Measurements from ENCODE around the gene U2AF1L4. TPM values are rescaled to one million over a fixed set of nuclear protein-coding genes. Genes with fewer than 3 reads are reported as not detected.
A peak's percentile ranks its signal among the peaks of the same experiment; 100 is the strongest.

The U2AF1L4 gene
- total RNA-seq, 2 experiments from 2014 or later = 35.0 to 38.1 TPM

GRCh38 chr19:35786299-35787160, 41.3 kb upstream of the U2AF1L4 start:
- H3K4me1 Mint-ChIP-seq = no peaks in the 10 kb centered on the region
- no peaks in the 10 kb centered on the region for H3K9me3 Mint-ChIP-seq
- no peak for DNase-seq
- peaks cover 8% of the 10 kb centered on the region for H3K36me3 Mint-ChIP-seq (ENCODE audit: low read depth)
- H3K27ac Mint-ChIP-seq = no peak overlapping the region
- no peak overlapping the region for H3K4me3 Mint-ChIP-seq
- no peaks in the 10 kb centered on the region for H3K27me3 Mint-ChIP-seq
- ChIA-PET POLR2A (no interaction called here), CTCF (no interaction called here)

GRCh38 chr19:35785339-35785627, 40.1 kb upstream of the U2AF1L4 start:
- ChIA-PET POLR2A (no interaction called here), CTCF (no interaction called here)
- Mint-ChIP-seq H3K4me3 (no peak overlapping the region), H3K36me3 (ENCODE audit: low read depth) (peaks cover 13% of the 10 kb centered on the region), H3K27me3 (no peaks in the 10 kb centered on the region), H3K27ac (no peak overlapping the region), H3K4me1 (no peaks in the 10 kb centered on the region), H3K9me3 (no peaks in the 10 kb centered on the region)
- no peak for DNase-seq

DNA sequence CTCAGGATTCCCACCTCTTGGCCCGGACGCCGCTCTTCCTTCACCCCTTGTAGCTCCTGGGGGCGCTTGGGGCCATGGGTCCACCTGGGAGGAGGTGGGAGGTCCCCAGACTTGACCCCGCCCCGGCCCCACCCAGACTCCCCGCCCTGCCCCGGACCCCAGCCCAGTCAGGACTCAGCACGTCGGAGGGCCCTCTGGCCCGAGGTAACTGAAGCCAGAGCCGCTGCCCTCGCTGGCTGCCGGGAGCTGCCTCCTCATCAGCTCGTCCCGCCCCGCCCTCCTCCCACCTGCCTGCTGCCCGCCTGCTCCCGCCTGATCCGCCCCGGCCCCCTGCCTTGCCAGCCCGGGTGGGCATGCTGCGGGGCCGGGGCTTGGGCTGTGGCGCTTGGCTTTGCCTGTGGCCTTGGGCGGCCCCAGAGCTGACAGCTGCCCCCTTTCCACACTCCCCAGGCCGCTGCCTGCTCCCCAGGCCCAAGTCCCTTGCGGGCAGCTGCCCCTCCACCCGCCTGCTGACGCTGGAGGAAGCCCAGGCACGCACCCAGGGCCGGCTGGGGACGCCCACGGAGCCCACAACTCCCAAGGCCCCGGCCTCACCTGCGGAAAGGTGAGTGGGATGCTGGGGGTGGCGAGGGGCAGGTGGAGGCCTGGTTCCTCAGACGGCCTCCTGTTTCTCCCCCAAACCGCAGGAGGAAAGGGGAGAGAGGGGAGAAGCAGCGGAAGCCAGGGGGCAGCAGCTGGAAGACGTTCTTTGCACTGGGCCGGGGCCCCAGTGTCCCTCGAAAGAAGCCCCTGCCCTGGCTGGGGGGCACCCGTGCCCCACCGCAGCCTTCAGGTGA, 39.5 kb upstream of the U2AF1L4 start:
- Mint-ChIP-seq H3K4me1 (no peaks in the 10 kb centered on the region), H3K27ac (no peak overlapping the region), H3K27me3 (no peaks in the 10 kb centered on the region), H3K36me3 (ENCODE audit: low read depth) (peaks cover 17% of the 10 kb centered on the region), H3K9me3 (no peaks in the 10 kb centered on the region), H3K4me3 (no peak overlapping the region)
- no peak for DNase-seq
- POLR2A ChIA-PET = no interaction called here
- CTCF ChIA-PET = no interaction called here

GRCh38 chr19:35783469-35784434, 38.5 kb upstream of the U2AF1L4 start:
- Mint-ChIP-seq H3K4me3 (no peak overlapping the region), H3K27ac (no peak overlapping the region), H3K4me1 (peaks cover 2% of the 10 kb centered on the region), H3K27me3 (no peaks in the 10 kb centered on the region), H3K36me3 (ENCODE audit: low read depth) (peaks cover 23% of the 10 kb centered on the region), H3K9me3 (no peaks in the 10 kb centered on the region)
- POLR2A ChIA-PET = no interaction called here
- DNase-seq = no peak
- CTCF ChIA-PET = no interaction called here

DNA sequence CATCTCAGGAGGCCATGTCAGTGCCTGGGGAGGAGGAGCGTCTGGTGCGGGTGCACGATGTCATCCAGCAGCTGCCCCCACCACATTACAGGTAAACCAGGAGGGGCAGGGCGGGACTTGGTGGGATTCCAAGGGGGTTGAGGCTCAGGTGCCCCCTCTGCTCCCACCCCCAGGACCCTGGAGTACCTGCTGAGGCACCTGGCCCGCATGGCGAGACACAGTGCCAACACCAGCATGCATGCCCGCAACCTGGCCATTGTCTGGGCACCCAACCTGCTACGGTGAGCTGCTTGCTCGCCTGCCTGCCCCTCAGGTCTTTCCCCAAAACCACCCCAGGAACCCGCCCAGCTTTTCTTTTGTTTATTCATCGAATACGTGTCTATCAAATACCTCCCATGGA, 37.4 kb upstream of the U2AF1L4 start:
- H3K27ac Mint-ChIP-seq = peak overlapping the region; percentile 54
- CTCF ChIA-PET = interaction anchor here (0.6 kb wide), 1 partner anchor 19 kb away, joined by 3 read pairs; no protein-coding TSS in a partner anchor

DNA sequence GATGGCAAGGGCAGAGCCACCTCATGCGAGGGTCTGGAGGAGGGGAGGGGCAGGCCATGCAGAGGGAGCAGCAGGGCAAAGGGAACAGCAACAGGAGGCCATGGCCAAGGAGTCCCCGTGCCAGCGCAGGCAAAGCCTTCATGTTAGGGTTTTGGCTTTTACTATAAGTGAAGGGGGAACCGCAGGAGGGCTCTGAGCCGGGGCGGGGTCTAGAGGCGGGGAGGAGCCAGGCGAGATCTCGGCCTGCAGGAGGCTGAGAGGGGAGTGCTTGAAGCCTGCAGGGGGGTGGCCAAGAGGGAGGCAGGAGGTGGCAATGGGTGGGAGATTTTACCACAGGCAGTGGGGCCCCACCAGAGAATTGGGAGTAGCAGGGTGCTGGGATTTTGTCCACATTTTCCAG, 36.4 kb upstream of the U2AF1L4 start:
- H3K4me3 Mint-ChIP-seq = no peak overlapping the region
- H3K36me3 Mint-ChIP-seq (ENCODE audit: low read depth) = peaks cover 28% of the 10 kb centered on the region
- H3K27ac Mint-ChIP-seq = no peak overlapping the region
- DNase-seq = no peak
- peaks cover 11% of the 10 kb centered on the region for H3K4me1 Mint-ChIP-seq
- POLR2A ChIA-PET = no interaction called here
- no peaks in the 10 kb centered on the region for H3K9me3 Mint-ChIP-seq
- CTCF ChIA-PET = no interaction called here
- H3K27me3 Mint-ChIP-seq = no peaks in the 10 kb centered on the region

More for the DNA sequence above, 37.4 kb upstream of the U2AF1L4 start:
- H3K4me3 Mint-ChIP-seq = no peak overlapping the region
- no peaks in the 10 kb centered on the region for H3K9me3 Mint-ChIP-seq
- H3K27me3 Mint-ChIP-seq = no peaks in the 10 kb centered on the region
- peaks cover 28% of the 10 kb centered on the region for H3K36me3 Mint-ChIP-seq (ENCODE audit: low read depth)
- peaks cover 7% of the 10 kb centered on the region for H3K4me1 Mint-ChIP-seq
- no peak for DNase-seq
- POLR2A ChIA-PET = no interaction called here

GRCh38 chr19:35780717-35781116, 35.5 kb upstream of the U2AF1L4 start:
- ChIA-PET POLR2A (no interaction called here), CTCF (interaction anchor here (0.6 kb wide), 1 partner anchor 46 kb away, joined by 3 read pairs; no protein-coding TSS in a partner anchor)
- Mint-ChIP-seq H3K27me3 (no peaks in the 10 kb centered on the region), H3K27ac (no peak overlapping the region), H3K4me1 (peaks cover 20% of the 10 kb centered on the region), H3K36me3 (ENCODE audit: low read depth) (peaks cover 28% of the 10 kb centered on the region), H3K9me3 (no peaks in the 10 kb centered on the region), H3K4me3 (no peak overlapping the region)
- DNase-seq = no peak

DNA sequence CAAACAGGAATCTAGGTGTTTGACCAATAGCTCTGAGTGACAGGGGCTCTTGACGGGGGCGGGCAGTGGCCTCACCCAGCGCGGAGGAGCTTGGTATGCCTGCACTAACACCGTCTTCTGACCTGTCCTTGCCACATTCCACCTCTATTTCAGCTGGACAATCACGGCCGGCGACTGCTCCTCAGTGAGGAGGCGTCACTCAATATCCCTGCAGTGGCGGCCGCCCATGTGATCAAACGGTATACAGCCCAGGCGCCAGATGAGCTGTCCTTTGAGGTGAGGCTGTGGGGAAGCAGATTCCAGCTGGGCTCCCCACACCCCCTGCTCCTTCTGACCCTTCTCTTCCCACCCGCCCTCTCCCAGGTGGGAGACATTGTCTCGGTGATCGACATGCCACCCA, 34.8 kb upstream of the U2AF1L4 start:
- Mint-ChIP-seq H3K4me3 (no peak overlapping the region), H3K27ac (no peak overlapping the region), H3K27me3 (no peaks in the 10 kb centered on the region), H3K9me3 (no peaks in the 10 kb centered on the region), H3K4me1 (peaks cover 21% of the 10 kb centered on the region), H3K36me3 (ENCODE audit: low read depth) (peaks cover 28% of the 10 kb centered on the region)
- ChIA-PET POLR2A (no interaction called here), CTCF (interaction anchor here (0.6 to 1.0 kb wide), 3 partner anchors 9 to 47 kb away, joined by 3 to 5 read pairs (median 3); no protein-coding TSS in a partner anchor)
- no peak for DNase-seq

- CTCF ChIA-PET = no interaction called here
- Mint-ChIP-seq H3K4me3 (no peak overlapping the region), H3K36me3 (ENCODE audit: low read depth) (peaks cover 28% of the 10 kb centered on the region), H3K27me3 (no peaks in the 10 kb centered on the region), H3K4me1 (peaks cover 31% of the 10 kb centered on the region), H3K27ac (no peak overlapping the region), H3K9me3 (no peaks in the 10 kb centered on the region)
- DNase-seq = no peak
- POLR2A ChIA-PET = no interaction called here
These were observed 33.8 kb upstream of the U2AF1L4 start for GRCh38 chr19:35779033-35779432.

DNA sequence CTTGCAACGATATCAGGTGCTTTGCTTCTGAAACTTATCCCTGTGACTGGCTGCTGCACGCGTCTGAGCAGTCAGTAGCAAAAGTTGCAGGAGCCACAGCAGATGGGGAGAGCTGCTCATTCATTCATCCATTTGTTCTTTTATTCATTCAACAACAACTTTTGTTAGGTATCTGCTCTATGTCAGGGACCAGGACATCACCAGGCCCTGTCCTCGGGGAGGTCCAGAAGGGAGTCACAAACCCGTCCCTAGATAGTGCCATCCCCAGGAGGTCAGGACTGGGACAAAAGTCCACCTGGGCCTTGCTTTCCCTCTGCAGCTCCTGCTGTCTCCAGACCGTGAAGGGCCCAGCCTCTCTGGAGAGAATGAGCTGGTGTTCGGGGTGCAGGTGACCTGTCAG, 32.7 kb upstream of the U2AF1L4 start:
- H3K36me3 Mint-ChIP-seq (ENCODE audit: low read depth) = peaks cover 28% of the 10 kb centered on the region
- no peak overlapping the region for H3K4me3 Mint-ChIP-seq
- H3K4me1 Mint-ChIP-seq = peaks cover 31% of the 10 kb centered on the region
- no peak overlapping the region for H3K27ac Mint-ChIP-seq
- CTCF ChIA-PET = interaction anchor here (1.1 to 1.5 kb wide), 2 partner anchors 15 to 30 kb away, joined by 3 to 4 read pairs; partner anchors contain the start of gene LIN37
- DNase-seq = no peak
- POLR2A ChIA-PET = no interaction called here
- no peaks in the 10 kb centered on the region for H3K27me3 Mint-ChIP-seq
- no peaks in the 10 kb centered on the region for H3K9me3 Mint-ChIP-seq

DNA sequence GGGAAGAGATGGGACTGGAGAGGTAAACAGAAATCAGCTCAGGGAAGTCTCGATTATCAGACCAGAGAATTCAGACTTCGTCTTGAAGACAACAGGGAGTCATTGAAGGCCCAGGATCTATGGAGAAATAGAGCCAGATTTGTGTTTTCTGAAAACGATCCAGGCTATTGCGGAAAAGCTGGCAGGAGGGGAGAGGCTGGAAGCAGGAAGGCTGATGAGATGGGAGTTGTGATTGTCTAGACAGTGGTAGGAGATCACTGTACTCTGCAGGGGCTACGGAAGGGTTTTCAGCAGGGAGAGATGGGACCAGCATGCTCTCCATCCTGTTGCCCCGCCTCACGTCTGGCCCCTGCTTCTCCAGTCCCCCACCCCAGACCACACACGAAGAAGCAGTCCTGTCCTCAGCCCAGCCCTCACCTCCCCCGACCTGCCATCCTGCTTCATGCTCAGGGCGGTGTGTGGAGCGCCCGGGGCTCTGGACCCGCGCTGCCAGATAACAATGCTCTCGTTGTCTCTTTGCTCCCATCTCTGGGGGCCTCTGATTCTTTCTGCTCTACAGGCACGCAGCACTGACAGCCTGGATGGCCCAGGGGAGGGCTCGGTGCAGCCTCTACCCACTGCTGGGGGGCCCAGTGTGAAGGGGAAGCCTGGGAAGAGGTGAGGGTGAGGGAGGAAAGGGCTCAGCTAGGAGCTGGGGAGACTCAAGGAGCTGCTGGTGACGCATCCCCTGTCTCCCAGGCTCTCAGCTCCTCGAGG, 32.0 kb upstream of the U2AF1L4 start:
- CTCF ChIA-PET = interaction anchor here (1.1 to 1.5 kb wide), 3 partner anchors 15 to 33 kb away, joined by 3 to 4 read pairs (median 3); partner anchors contain the start of gene LIN37
- Mint-ChIP-seq H3K27ac (no peak overlapping the region), H3K4me1 (peaks cover 31% of the 10 kb centered on the region), H3K27me3 (no peaks in the 10 kb centered on the region), H3K36me3 (ENCODE audit: low read depth) (peaks cover 24% of the 10 kb centered on the region), H3K4me3 (peak overlapping the region; percentile 82), H3K9me3 (no peaks in the 10 kb centered on the region)
- no peak for DNase-seq
- POLR2A ChIA-PET = no interaction called here

Data from activated CD4-positive, alpha-beta T cell treated with anti-CD3 and anti-CD28 coated beads, Interleukin-2, amount 10 ng/mL, durations not matched to agents 7 days and 5 days (primary cell).